WI38 (cell line): ENCODE data around the gene PLXNB1.
"Not testable (repeated sequence)": the region's sequence is repeated elsewhere in the genome, so short reads cannot be mapped to it uniquely, and the experiment has no call there.

Experiments used
- H3K4me3 ChIP-seq: 2 replicates; pipeline ENCODE4 v1.5.1; 2011; ENCODE audit warnings: low read depth, mild to moderate bottlenecking, control low read depth, low read length
- TF ChIP-seq, protein P1 (sequence below): IDR thresholded peaks from 2 replicates; pipeline ENCODE4 v1.5.1; 2012; ENCODE audit warnings: low read depth, mild to moderate bottlenecking, control low read depth, low read length

PLXNB1 gene

DNA sequence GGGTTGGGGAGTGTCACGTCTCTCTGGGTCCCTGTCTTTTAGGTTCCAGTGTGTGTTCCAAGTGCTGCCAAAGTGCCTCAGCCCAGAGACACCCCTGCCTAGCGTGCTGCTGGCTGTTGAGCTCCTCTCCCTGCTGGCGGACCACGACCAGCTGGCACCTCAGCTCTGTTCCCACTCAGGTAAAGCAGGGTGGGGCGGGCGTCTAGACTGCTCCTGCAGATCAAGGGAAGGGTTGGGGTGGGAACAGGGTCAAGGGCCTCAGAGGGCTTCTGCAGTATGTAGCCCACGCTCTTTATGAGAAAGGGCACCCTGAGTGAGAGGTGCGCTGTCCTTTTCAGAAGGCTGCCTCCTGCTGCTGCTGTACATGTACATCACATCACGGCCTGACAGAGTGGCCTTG is 33.8 kb upstream of the PLXNB1 start:
- TF ChIP-seq, protein P1, sequence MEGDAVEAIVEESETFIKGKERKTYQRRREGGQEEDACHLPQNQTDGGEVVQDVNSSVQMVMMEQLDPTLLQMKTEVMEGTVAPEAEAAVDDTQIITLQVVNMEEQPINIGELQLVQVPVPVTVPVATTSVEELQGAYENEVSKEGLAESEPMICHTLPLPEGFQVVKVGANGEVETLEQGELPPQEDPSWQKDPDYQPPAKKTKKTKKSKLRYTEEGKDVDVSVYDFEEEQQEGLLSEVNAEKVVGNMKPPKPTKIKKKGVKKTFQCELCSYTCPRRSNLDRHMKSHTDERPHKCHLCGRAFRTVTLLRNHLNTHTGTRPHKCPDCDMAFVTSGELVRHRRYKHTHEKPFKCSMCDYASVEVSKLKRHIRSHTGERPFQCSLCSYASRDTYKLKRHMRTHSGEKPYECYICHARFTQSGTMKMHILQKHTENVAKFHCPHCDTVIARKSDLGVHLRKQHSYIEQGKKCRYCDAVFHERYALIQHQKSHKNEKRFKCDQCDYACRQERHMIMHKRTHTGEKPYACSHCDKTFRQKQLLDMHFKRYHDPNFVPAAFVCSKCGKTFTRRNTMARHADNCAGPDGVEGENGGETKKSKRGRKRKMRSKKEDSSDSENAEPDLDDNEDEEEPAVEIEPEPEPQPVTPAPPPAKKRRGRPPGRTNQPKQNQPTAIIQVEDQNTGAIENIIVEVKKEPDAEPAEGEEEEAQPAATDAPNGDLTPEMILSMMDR: no peak
- H3K4me3 ChIP-seq: no peak overlapping the region

DNA sequence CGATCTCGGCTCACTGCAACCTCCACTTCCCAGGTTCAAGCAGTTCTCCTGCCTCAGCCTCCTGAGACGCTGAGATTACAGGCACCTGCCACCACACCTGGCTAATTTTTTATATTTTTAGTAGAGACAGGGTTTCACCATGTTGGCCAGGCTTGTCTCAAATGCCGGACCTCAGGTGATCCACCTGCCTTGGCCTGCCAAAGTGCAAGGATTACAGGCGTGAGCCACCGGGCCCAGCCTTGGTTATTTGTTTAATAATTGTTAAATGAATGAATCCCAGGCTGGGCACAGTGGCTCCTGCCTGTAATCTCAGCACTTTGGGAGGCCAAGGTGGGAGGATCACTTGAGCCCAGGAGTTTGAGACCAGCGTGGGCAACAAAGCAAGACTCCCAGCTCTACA is 31.9 kb upstream of the PLXNB1 start:
- not testable (repeated sequence) for H3K4me3 ChIP-seq

DNA sequence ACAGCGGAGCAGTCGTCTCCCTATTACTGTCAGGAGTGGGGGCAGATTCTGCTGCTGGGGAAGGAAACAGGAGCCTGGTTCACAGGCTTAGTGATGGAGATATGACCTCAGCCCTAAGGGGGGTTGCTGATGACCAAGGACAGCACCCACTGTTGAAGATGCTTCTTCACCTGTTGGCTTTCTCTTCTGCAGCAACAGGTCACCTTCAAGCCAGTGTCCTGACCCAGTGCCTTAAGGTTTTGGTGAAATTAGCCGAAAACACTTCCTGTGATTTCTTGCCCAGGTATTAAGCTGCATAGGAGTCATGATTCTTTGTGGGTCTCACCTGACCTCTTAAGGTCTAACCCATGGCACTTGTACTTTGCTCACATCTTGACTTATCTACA is 30.6 kb upstream of the PLXNB1 start:
- no peak overlapping the region for H3K4me3 ChIP-seq
- TF ChIP-seq, protein P1: no peak

DNA sequence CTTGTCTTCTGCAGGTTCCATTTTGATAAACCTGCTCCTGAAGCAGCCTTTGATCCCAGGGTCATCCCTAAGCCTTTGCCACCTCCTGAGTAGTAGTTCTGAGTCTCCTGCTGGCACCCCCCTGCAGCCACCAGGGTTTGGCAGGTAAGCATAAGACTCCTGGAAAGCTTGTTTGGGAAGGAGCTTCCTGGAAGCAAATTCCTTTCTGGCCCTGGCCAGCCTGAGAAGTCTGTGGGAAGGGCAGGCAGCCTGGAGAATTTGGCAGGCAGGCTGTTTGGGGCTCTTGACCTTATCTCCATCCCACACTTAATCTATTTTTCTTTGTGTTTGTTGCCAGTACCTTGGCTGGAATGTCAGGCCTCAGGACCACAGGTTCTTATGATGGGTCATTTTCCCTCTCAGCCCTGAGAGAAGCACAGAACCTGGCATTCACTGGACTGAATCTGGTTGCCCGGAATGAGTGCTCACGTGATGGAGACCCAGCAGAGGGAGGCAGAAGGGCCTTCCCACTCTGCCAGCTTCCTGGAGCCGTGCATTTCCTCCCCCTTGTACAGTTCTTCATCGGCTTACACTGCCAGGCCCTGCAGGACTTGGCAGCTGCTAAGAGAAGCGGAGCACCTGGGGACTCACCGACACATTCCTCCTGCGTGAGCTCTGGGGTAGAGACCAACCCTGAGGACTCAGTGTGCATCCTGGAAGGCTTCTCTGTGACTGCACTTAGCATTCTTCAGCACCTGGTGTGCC is 30.1 kb upstream of the PLXNB1 start:
- H3K4me3 ChIP-seq: no peak overlapping the region
- TF ChIP-seq, protein P1: no peak

DNA sequence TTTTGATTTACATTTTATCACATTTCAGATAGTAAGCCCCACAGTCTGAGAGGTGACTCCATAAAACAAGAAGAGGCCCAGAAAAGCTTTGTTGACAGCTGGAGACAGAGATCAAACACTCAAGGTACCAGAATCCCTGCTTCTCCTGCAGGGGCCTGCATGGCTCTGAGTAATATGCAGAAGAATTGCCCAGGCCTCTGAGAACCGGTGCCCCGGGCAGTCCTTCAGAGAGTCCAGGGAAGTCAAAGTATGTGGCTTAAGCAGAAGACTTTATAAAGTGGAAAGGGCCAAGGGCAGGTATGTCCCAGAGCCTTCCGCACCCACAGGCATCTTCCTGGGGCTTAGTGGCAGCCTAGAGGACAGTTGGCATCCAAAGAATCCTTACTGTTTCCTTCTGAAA is 29.4 kb upstream of the PLXNB1 start:
- TF ChIP-seq, protein P1: no peak
- no peak overlapping the region for H3K4me3 ChIP-seq

DNA sequence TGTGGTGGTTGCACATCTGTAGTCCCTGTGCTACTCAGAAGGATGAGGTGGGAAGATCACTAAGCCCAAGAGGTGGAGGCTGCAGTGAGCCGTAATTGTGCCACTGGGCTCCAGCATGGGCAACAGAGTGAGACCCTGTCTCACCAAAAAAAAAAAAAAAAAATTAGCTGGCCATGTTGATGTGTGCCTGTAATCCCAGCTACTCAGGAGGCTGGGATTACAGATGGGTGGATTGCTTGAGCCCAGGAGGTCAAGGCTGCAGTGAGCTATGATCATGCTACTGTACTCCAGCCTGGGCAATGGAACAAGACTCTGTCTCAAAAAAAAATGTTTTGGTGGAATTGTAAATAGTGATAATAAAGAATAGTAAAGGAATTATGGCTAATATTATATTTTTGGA is 26.6 kb upstream of the PLXNB1 start:
- no peak overlapping the region for H3K4me3 ChIP-seq
- TF ChIP-seq, protein P1: no peak

DNA sequence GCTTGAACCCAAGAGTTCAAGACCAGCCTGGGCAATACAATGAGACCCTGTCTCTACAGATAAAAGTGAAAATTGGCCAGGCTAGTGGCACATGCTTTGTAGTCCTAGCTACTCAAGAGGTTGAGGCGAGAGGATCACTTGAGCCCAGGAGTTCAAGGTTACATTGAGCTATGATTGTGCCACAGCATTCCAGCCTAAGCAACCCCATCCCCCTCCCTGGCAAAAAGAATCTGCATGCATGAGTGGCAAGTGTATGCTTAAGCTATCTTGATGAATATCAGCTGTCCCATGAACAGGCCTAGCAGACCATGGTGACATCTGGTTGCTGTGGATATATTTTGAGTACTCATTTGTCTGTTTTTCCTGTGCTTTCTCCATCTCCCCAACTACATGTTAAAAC is 21.4 kb upstream of the PLXNB1 start:
- no peak overlapping the region for H3K4me3 ChIP-seq
- TF ChIP-seq, protein P1: no peak
